HG03575 (cell line): ENCODE data around the gene UNC5C.
A peak's percentile ranks its signal among the peaks of the same experiment; 100 is the strongest.

Experiments
- ATAC-seq: cut with Tn5 transposase; IDR thresholded peaks from one replicate; pipeline ENCODE4 v1.9.1; 2021; ENCODE audit not compliant: unreplicated experiment, insufficient number of reproducible peaks, low FRiP score; ENCODE audit errors: extremely low read depth

Gene UNC5C

GRCh38 chr4:95314573-95314972, 234.2 kb downstream of the UNC5C start:
- no peak for ATAC-seq

- no peak for ATAC-seq
Observed at GRCh38 chr4:95304898-95305297, 243.9 kb downstream of the UNC5C start.

GRCh38 chr4:95300304-95300703, 248.5 kb downstream of the UNC5C start:
- no peak for ATAC-seq

- no peak for ATAC-seq
Observed at GRCh38 chr4:95296052-95296451, 252.7 kb downstream of the UNC5C start.

- no peak for ATAC-seq
Observed at GRCh38 chr4:95295157-95295556, 253.6 kb downstream of the UNC5C start.

GRCh38 chr4:95294321-95294720, 254.5 kb downstream of the UNC5C start:
- ATAC-seq, result no peak

GRCh38 chr4:95293014-95293413, 255.8 kb downstream of the UNC5C start:
- ATAC-seq, result no peak

- no peak for ATAC-seq
Observed at GRCh38 chr4:95290702-95291101, 258.1 kb downstream of the UNC5C start.

- ATAC-seq, result peak; percentile 72
Observed at GRCh38 chr4:95289028-95289634, 259.6 kb downstream of the UNC5C start.

- no peak for ATAC-seq
Observed at GRCh38 chr4:95288552-95288951, 260.2 kb downstream of the UNC5C start.

- no peak for ATAC-seq
Observed at GRCh38 chr4:95285797-95286196, 263.0 kb downstream of the UNC5C start.

GRCh38 chr4:95284655-95285054, 264.1 kb downstream of the UNC5C start:
- ATAC-seq, result no peak

GRCh38 chr4:95283320-95283719, 265.5 kb downstream of the UNC5C start:
- ATAC-seq, result no peak

GRCh38 chr4:95272797-95273196, 276.0 kb downstream of the UNC5C start:
- ATAC-seq, result no peak

- ATAC-seq, result no peak
Observed at GRCh38 chr4:95272036-95272435, 276.7 kb downstream of the UNC5C start.

GRCh38 chr4:95268819-95269565, 279.8 kb downstream of the UNC5C start:
- no peak for ATAC-seq

- no peak for ATAC-seq
Observed at GRCh38 chr4:95267081-95267480, 281.7 kb downstream of the UNC5C start.

- no peak for ATAC-seq
Observed at GRCh38 chr4:95265814-95266740, 282.7 kb downstream of the UNC5C start.

- no peak for ATAC-seq
Observed at GRCh38 chr4:95264843-95265242, 283.9 kb downstream of the UNC5C start.

- no peak for ATAC-seq
Observed at GRCh38 chr4:95263960-95264359, 284.8 kb downstream of the UNC5C start.
